OCI-LY7 (cell line): ENCODE measurements around the gene GBF1. TPM values are rescaled to one million over a fixed set of nuclear protein-coding genes. Genes with fewer than 3 reads are reported as not detected.

Experiments used
- BruUV-seq: library from RNA; stranded (reverse); fragments of 400-500 nt; replicated peaks from 2 replicates; lab custom pipeline; 2021; lab: Mats Ljungman, UMichigan
- CTCF ChIA-PET: fragments of 300-600 bp; sonication (Branson Sonifier 250); formaldehyde crosslinking; loops from one replicate; lab custom pipeline; 2022; ENCODE audit warnings: antibody characterized with exemption; ENCODE audit not compliant: unreplicated experiment; lab: Charles Lee
- POLR2A ChIA-PET: fragments of 300-600 bp; sonication (Branson Sonifier 250); formaldehyde crosslinking; loops from one replicate; lab custom pipeline; 2022; ENCODE audit warnings: antibody characterized with exemption; lab: Charles Lee
- DNase-seq: peaks from one replicate; pipeline ENCODE4 v3.0.0-alpha.2; 2015; ENCODE audit warnings: low spot score
- H2AFZ ChIP-seq: fragments of 200-600 bp; sonication (generic), shearing (Covaris generic); 2 replicates; pipeline ENCODE4 v1.6.1; 2014; ENCODE audit warnings: mild to moderate bottlenecking, antibody characterized with exemption, low read length, moderate library complexity
- H3K27ac ChIP-seq: fragments of 200-600 bp; sonication (generic); 2 replicates; pipeline ENCODE4 v1.5.1; 2014; ENCODE audit warnings: mixed run types, low read depth, mild to moderate bottlenecking, moderate library complexity, low read length, inconsistent platforms; ENCODE audit not compliant: poor library complexity, severe bottlenecking
- H3K36me3 ChIP-seq: fragments of 200-600 bp; sonication (generic); 2 replicates; pipeline ENCODE4 v1.6.1; 2014; ENCODE audit warnings: mild to moderate bottlenecking, antibody characterized with exemption, low read length, moderate library complexity, mixed read lengths; ENCODE audit not compliant: insufficient read depth
- H3K4me1 ChIP-seq: fragments of 200-600 bp; sonication (generic); 2 replicates; pipeline ENCODE4 v1.5.1; 2014; ENCODE audit warnings: mild to moderate bottlenecking, low read length; ENCODE audit not compliant: insufficient read depth, poor library complexity, severe bottlenecking
- H3K4me2 ChIP-seq: fragments of 200-600 bp; sonication (generic); 2 replicates; pipeline ENCODE4 v1.6.1; 2014; ENCODE audit warnings: mild to moderate bottlenecking, low read length
- H3K4me3 ChIP-seq: fragments of 200-600 bp; sonication (generic); 2 replicates; pipeline ENCODE4 v1.5.1; 2014; ENCODE audit warnings: mild to moderate bottlenecking, low read depth, low read length; ENCODE audit not compliant: poor library complexity, severe bottlenecking
- H3K79me2 ChIP-seq: fragments of 200-600 bp; sonication (generic); 2 replicates; pipeline ENCODE4 v1.6.1; 2016; ENCODE audit warnings: low read depth, mild to moderate bottlenecking, low read length, moderate library complexity, mixed read lengths; ENCODE audit not compliant: insufficient read depth
- H3K9me2 ChIP-seq: fragments of 200-600 bp; sonication (generic); 2 replicates; pipeline ENCODE4 v1.6.1; 2016; ENCODE audit warnings: mild to moderate bottlenecking, low read length, mixed read lengths; ENCODE audit not compliant: insufficient read depth
- H3K9me3 ChIP-seq: fragments of 200-600 bp; sonication (generic); 2 replicates; pipeline ENCODE4 v1.6.1; 2014; ENCODE audit warnings: mild to moderate bottlenecking, mixed run types, low read length, mixed read lengths
- H4K20me1 ChIP-seq: fragments of 200-600 bp; sonication (generic); 2 replicates; pipeline ENCODE4 v1.6.1; 2014; ENCODE audit warnings: mild to moderate bottlenecking, antibody characterized with exemption, low read length, moderate library complexity, mixed read lengths; ENCODE audit not compliant: insufficient read depth
- EZH2phosphoT487 ChIP-seq: fragments of 200-600 bp; sonication (generic); IDR thresholded peaks from 2 replicates; pipeline ENCODE4 v1.6.1; 2018; ENCODE audit warnings: low read depth, borderline replicate concordance, mild to moderate bottlenecking, mixed run types, antibody characterized with exemption, low read length, moderate library complexity, mixed read lengths
- intact Hi-C: fragments of 100-400 bp; cut with micrococcal nuclease; formaldehyde crosslinking; loops from one replicate; pipeline ENCODE4 v1.10.0; 2022; ENCODE audit not compliant: unreplicated experiment
- total RNA-seq, 2 experiments: library from RNA; depleted of rRNA in 1 of 2; stranded (reverse); fragments of >200 nt in 1 of 2; shearing (Covaris generic) in 1 of 2; gene quantifications; 2 replicates each; pipeline ENCODE4 v1.2.3, GENCODE V29; 2014 to 2022
- TF ChIP-seq, protein P1 (sequence below): fragments of 200-600 bp; sonication (generic); conservative IDR thresholded peaks from 2 replicates; pipeline ENCODE4 v1.5.1; 2014; ENCODE audit warnings: mild to moderate bottlenecking, antibody characterized with exemption, low read length, moderate library complexity, mixed read lengths

Gene GBF1
- total RNA-seq, 2 experiments from 2014 or later: 17.8 to 33.4 TPM

DNA sequence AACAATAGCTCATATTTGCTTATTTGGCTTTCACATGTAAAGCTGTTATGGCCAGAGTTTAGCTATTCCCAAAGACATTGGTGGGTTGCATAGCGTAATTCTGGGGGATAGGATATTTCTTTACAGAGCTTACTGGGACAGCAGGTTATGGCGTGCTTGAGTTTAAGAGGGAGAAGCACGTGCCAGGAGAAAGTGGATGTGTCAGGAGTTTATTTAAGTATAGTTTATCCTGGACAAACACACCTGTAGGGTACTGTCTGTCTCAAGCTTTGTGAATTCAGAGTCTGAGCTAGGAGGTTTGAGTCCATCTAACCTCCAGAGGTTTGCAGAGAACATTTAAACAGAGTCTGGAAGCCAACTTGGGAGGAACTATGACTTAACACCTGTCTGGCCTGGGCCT, 21.3 kb downstream of the GBF1 start:
- Histone ChIP-seq H3K4me1 (peaks cover under 1% of the 10 kb centered on the region), H3K36me3 (peaks cover 55% of the 10 kb centered on the region), H3K9me3 (no peaks in the 10 kb centered on the region), H3K27ac (no peak overlapping the region), H3K4me2 (no peak overlapping the region), H2AFZ (no peak overlapping the region), H3K9me2 (no peaks in the 10 kb centered on the region), H3K79me2 (no peaks in the 10 kb centered on the region; the same call in 1 of the 2 replicates), H3K4me3 (no peak overlapping the region), H4K20me1 (no peaks in the 10 kb centered on the region)
- TF ChIP-seq EZH2phosphoT487: no peak
- TF ChIP-seq, protein P1, sequence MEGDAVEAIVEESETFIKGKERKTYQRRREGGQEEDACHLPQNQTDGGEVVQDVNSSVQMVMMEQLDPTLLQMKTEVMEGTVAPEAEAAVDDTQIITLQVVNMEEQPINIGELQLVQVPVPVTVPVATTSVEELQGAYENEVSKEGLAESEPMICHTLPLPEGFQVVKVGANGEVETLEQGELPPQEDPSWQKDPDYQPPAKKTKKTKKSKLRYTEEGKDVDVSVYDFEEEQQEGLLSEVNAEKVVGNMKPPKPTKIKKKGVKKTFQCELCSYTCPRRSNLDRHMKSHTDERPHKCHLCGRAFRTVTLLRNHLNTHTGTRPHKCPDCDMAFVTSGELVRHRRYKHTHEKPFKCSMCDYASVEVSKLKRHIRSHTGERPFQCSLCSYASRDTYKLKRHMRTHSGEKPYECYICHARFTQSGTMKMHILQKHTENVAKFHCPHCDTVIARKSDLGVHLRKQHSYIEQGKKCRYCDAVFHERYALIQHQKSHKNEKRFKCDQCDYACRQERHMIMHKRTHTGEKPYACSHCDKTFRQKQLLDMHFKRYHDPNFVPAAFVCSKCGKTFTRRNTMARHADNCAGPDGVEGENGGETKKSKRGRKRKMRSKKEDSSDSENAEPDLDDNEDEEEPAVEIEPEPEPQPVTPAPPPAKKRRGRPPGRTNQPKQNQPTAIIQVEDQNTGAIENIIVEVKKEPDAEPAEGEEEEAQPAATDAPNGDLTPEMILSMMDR: no peak
- DNase-seq: no peak
- POLR2A ChIA-PET: interaction anchor here (1.2 kb wide), 2 partner anchors 19 to 31 kb away, joined by 3 read pairs; no protein-coding TSS in a partner anchor
- intact Hi-C loops: no loop called here
- BruUV-seq: no TSS peak
- CTCF ChIA-PET: interaction anchor here (1.2 kb wide), 1 partner anchor 40 kb away, joined by 3 read pairs; no protein-coding TSS in a partner anchor

DNA sequence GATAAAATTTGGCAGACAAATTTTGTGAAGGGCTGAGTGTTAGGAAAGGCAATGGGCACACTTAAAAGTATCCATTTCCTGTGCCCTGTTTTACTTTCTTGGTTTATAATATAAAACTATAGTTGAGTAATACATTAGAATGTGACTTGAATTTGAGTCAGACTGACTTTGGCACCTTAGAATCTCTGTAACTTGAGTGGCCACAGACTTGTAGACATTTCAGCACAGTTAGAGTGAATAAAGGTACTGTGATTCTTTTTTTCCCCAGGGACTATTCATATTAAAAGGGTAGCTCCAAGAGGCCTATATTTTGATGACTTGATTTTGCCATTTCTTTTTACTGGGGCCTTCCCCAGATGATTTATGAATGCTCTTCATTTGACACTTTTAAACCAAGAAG, 22.4 kb downstream of the GBF1 start:
- peaks cover 6% of the 10 kb centered on the region for H3K4me1 ChIP-seq
- intact Hi-C loops: no loop called here

More for the DNA sequence above, 22.4 kb downstream of the GBF1 start:
- CTCF ChIA-PET: interaction anchor here (0.6 to 1.2 kb wide), 2 partner anchors 41 to 432 kb away, joined by 3 read pairs; no protein-coding TSS in a partner anchor
- POLR2A ChIA-PET: interaction anchor here (0.7 to 1.5 kb wide), 2 partner anchors 10 to 46 kb away, joined by 3 to 6 read pairs; no protein-coding TSS in a partner anchor
- H2AFZ ChIP-seq: no peak overlapping the region
- no peaks in the 10 kb centered on the region for H3K9me3 ChIP-seq
- H3K36me3 ChIP-seq: peaks cover 44% of the 10 kb centered on the region
- H3K4me2 ChIP-seq: no peak overlapping the region
- no peak overlapping the region for H3K27ac ChIP-seq
- TSS peak; percentile 4 for BruUV-seq
- TF ChIP-seq, protein P1: no peak
- no peak for TF ChIP-seq EZH2phosphoT487
- peaks cover 4% of the 10 kb centered on the region; the same call in 1 of the 2 replicates for H3K79me2 ChIP-seq
- no peak overlapping the region for H3K4me3 ChIP-seq
- DNase-seq: no peak
- H3K9me2 ChIP-seq: no peaks in the 10 kb centered on the region
- no peaks in the 10 kb centered on the region for H4K20me1 ChIP-seq
